Measurements from ENCODE around the gene DENND1B. TPM values are rescaled to one million over a fixed set of nuclear protein-coding genes. Genes with fewer than 3 reads are reported as not detected.

DENND1B gene
- total and polyA plus RNA-seq, 2 of the 8 experiments (the other 6 are each of a cell fraction or from before 2014, with no cell fraction given) = 0.74 to 3.3 TPM

DNA sequence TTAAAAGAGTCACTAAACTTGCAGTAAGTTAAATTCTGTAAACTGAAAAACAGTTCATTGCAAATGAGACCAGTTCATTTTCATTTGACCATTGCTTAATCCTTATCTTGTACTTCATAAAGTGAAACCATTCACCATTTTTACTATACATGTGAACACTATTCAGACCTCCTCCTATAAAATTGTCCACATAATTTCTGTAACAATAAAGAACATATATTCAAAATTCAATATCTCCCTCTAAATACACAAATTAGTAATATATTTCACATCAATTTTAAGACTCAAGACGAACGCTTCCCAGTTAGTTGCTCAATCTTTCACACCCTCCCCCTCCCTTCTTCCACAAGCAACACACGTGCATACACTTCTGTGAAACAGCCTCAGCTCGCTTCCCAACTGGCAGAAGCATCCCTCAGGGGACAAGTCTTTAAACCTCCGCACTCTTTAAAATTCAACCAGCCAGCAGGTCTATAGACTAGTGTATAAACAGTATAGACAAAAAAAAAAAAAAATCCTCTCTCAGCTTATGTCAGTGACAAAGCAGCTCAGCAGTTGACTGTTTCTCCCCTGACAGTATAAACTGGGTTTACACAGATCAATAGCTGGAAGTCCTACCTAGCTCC, 99.6 kb downstream of the DENND1B start:
- Histone ChIP-seq H4K20me1 (replicated peaks in 1 of 2; ENCODE audit: control insufficient read depth in 1 of 2, insufficient read depth in 2 of 2, low read length in 2 of 2) (no peaks in the 10 kb centered on the region), H2AK5ac (ENCODE audit: low read depth, low read length) (no peak overlapping the region), H3K27ac (ENCODE audit: low read depth, low read length) (no peak overlapping the region), H3K9me3 (ENCODE audit: insufficient read depth in 2 of 2, low read depth in 1 of 2, low read length in 1 of 2) (no peaks in the 10 kb centered on the region), H4K91ac (replicated peaks; ENCODE audit: insufficient read length, low read length) (no peak overlapping the region), H3K4me2 (ENCODE audit: insufficient read depth in 1 of 2, low read depth in 2 of 2, low read length in 2 of 2) (peak overlapping the region in 1 of 2 experiments; percentile 29; a peak in 2 of 4 replicates), H2BK15ac (ENCODE audit: low read length) (no peak overlapping the region), H3K23ac (ENCODE audit: insufficient read length) (no peak overlapping the region), H3K79me2 (ENCODE audit: control insufficient read depth in 1 of 2, insufficient read depth in 2 of 2, low read length in 2 of 2) (no peaks in the 10 kb centered on the region), H3K27me3 (replicated peaks in 1 of 4; ENCODE audit: control insufficient read depth in 3 of 4, extremely low read depth in 1 of 4, insufficient read depth in 3 of 4, low read length in 3 of 4) (no peaks in the 10 kb centered on the region), H4K8ac (ENCODE audit: extremely low read depth, insufficient read depth, low read length) (no peak overlapping the region), H2AFZ (ENCODE audit: low read length) (no peak overlapping the region), H3K36me3 (ENCODE audit: control insufficient read depth in 2 of 4, insufficient read depth in 4 of 4, low read length in 3 of 4) (no peaks in the 10 kb centered on the region), H3K4me3 (ENCODE audit: extremely low read depth in 1 of 4, insufficient read depth in 2 of 4, low read depth in 3 of 4, low read length in 4 of 4) (no peak overlapping the region), H4K5ac (ENCODE audit: insufficient read length, low read depth, low read length) (no peak overlapping the region), H2BK120ac (replicated peaks; ENCODE audit: low read depth, low read length) (no peak overlapping the region), H3K79me1 (ENCODE audit: low read depth, low read length) (no peaks in the 10 kb centered on the region), H3K56ac (replicated peaks; ENCODE audit: insufficient read length, low read depth, low read length) (no peak overlapping the region), H3K9ac (replicated peaks in 1 of 4; ENCODE audit: extremely low read depth in 1 of 4, low read depth in 3 of 4, low read length in 3 of 4) (no peak overlapping the region), H2BK12ac (ENCODE audit: low read depth, low read length) (no peak overlapping the region), H3K23me2 (ENCODE audit: low read depth, low read length) (no peaks in the 10 kb centered on the region), H3K18ac (ENCODE audit: extremely low read depth, low read length) (no peak overlapping the region), H3K4me1 (replicated peaks in 1 of 4; ENCODE audit: control insufficient read depth in 3 of 4, insufficient read depth in 4 of 4, low read length in 3 of 4) (peaks cover 0 to 3% (median 2%) of the 10 kb centered on the region in 4 experiments; a peak in 2 of 7 replicates), H2BK20ac (ENCODE audit: low read length) (no peak overlapping the region), H3K14ac (ENCODE audit: insufficient read length) (no peak overlapping the region), H2BK5ac (ENCODE audit: low read depth, low read length) (no peak overlapping the region), H3K4ac (replicated peaks; ENCODE audit: insufficient read length, low read depth, low read length) (no peak overlapping the region)
- ChIA-PET CTCF (ENCODE audit: partially characterized antibody) (interaction anchor here (0.7 kb wide), 1 partner anchor 240 kb away, joined by 3 read pairs; no protein-coding TSS in a partner anchor), POLR2A (ENCODE audit: partially characterized antibody) (no interaction called here)
- DNase-seq (ENCODE audit: low read depth in 1 of 2, low spot score in 2 of 2) (no peak), FAIRE-seq (no peak)
- WGBS, 2 experiments (ENCODE audit: extremely low coverage in 1 of 2, insufficient coverage in 1 of 2, insufficient read length in 1 of 2, insufficient replicate concordance in 2 of 2, low coverage in 1 of 2, low lambda C conversion rate in 2 of 2, missing lambda C conversion rate in 1 of 2) = 62% methylated on average over 5 of the region's 5 CpGs; no CpG with 5 or more reads in 1 of the 2 experiments
- TF ChIP-seq MAX (IDR thresholded peaks at IDR 0.05) (peak; percentile 41; the same call in 1 of the 2 replicates), TAF7 (optimal IDR thresholded peaks at IDR 0.05; ENCODE audit: borderline replicate concordance, low read depth, low read length) (no peak), CEBPB (IDR thresholded peaks at IDR 0.05; ENCODE audit: low read depth, low read length) (peak; percentile 43; the same call in 1 of the 2 replicates)

Data from H1 (cell line).